Colonic mucosa (tissue), 4 donors: ENCODE results near the gene DPF3. TPM values are rescaled to one million over a fixed set of nuclear protein-coding genes. Genes with fewer than 3 reads are reported as not detected.

Source experiments
- DNase-seq: peaks from one replicate; pipeline ENCODE4 v3.0.0-alpha.2; 2020
- H3K27ac ChIP-seq: fragments of 200-600 bp; one replicate; pipeline ENCODE4 v1.8.0; 2021
- H3K27me3 ChIP-seq: fragments of 200-600 bp; one replicate; pipeline ENCODE4 v1.8.0; 2021
- H3K36me3 ChIP-seq: fragments of 200-600 bp; one replicate; pipeline ENCODE4 v1.8.0; 2021
- H3K4me1 ChIP-seq: fragments of 200-600 bp; one replicate; pipeline ENCODE4 v1.8.0; 2021; ENCODE audit warnings: mild to moderate bottlenecking
- H3K4me3 ChIP-seq: fragments of 200-600 bp; one replicate; pipeline ENCODE4 v1.8.0; 2021
- H3K9ac ChIP-seq, 2 donors: one replicate each; pipeline ENCODE4 v1.7.0; 2013; ENCODE audit warnings: control low read depth in 2 of 2, low read depth in 2 of 2, low read length in 2 of 2
- H3K9me3 ChIP-seq: fragments of 200-600 bp; one replicate; pipeline ENCODE4 v1.8.0; 2021
- intact Hi-C: fragments of 100-400 bp; cut with DNase I; formaldehyde crosslinking; loops from one replicate; pipeline ENCODE4 v1.14.1; 2022
- total RNA-seq, 2 donors: library from RNA; stranded (reverse); fragmentation: NEBNext Ultra II Directional in 1 of 2; extraction: Animal tissue kit (Norgen Biotek cat#: 25700) in 1 of 2; gene quantifications; one replicate each; pipeline ENCODE4 v1.2.1, GENCODE V29; 2021
- TF ChIP-seq, protein P1 (sequence below): fragments of 200-600 bp; IDR thresholded peaks from one replicate; pipeline ENCODE4 v1.8.0; 2022; ENCODE audit warnings: antibody characterized with exemption, mild to moderate bottlenecking
- donor health status: healthy.
- donor health status: DM: no; HTN: no; CAD: no.
- donor health status: DM: no; HTN: no; CAD: no.

Gene DPF3
- total RNA-seq, 2 donors from 2014 or later, result 6.7 to 14.0 TPM

- no peaks in the 10 kb centered on the region for H3K36me3 ChIP-seq
- no peaks in the 10 kb centered on the region for H3K4me1 ChIP-seq
- intact Hi-C loops, result no loop called here
- TF ChIP-seq, protein P1, sequence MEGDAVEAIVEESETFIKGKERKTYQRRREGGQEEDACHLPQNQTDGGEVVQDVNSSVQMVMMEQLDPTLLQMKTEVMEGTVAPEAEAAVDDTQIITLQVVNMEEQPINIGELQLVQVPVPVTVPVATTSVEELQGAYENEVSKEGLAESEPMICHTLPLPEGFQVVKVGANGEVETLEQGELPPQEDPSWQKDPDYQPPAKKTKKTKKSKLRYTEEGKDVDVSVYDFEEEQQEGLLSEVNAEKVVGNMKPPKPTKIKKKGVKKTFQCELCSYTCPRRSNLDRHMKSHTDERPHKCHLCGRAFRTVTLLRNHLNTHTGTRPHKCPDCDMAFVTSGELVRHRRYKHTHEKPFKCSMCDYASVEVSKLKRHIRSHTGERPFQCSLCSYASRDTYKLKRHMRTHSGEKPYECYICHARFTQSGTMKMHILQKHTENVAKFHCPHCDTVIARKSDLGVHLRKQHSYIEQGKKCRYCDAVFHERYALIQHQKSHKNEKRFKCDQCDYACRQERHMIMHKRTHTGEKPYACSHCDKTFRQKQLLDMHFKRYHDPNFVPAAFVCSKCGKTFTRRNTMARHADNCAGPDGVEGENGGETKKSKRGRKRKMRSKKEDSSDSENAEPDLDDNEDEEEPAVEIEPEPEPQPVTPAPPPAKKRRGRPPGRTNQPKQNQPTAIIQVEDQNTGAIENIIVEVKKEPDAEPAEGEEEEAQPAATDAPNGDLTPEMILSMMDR, result no peak
- no peaks in the 10 kb centered on the region for H3K27me3 ChIP-seq
- no peak overlapping the region for H3K27ac ChIP-seq
- no peak overlapping the region for H3K9ac ChIP-seq
- H3K4me3 ChIP-seq, result no peak overlapping the region
- no peak for DNase-seq
- no peaks in the 10 kb centered on the region for H3K9me3 ChIP-seq
These were observed 229.8 kb downstream of the DPF3 start for GRCh38 chr14:72663956-72664650.

DNA sequence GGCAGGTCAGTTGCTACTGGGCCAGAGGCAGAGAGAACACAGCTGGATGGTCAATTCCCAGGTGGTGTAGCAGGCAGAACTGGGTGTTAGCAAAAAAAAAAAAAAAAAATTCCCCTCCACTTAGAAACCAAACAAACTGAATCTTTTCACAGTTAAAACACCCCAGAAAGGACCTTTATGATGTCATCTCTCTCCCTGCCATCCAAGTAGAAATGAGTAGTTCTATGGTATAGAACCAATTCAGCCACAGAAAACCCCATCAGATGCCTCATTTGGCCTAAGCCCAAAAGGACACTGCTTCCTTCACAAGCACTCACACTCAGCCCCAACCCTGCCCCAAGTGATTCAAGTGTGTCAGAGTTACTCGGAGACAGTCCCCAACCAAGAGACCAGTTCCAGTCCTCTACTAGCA lies 230.8 kb downstream of the DPF3 start:
- TF ChIP-seq, protein P1, result no peak
- Histone ChIP-seq H3K27ac (no peak overlapping the region), H3K9me3 (no peaks in the 10 kb centered on the region), H3K4me1 (no peaks in the 10 kb centered on the region), H3K4me3 (no peak overlapping the region), H3K36me3 (no peaks in the 10 kb centered on the region), H3K27me3 (no peaks in the 10 kb centered on the region), H3K9ac (no peak overlapping the region)
- DNase-seq, result no peak
- intact Hi-C loops, result no loop called here

DNA sequence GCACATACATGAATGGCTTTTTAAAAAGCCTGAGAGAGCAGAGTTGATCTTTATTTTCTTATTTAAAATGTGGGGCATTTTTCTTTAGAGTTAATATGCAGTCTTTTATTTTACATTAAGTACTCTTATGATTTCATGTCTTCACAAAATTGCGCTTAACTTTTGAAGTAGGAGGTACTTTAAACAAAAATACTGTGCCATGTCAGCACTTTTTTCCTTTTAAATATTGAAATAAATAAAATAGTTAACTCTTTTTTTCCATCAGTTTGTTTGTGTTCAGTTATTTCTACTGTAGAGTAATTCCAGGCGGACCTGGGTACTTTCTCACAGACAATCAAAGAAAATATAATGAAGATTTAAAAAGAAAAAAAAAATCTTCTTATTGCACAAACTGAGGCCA lies 231.7 kb downstream of the DPF3 start:
- Histone ChIP-seq H3K27me3 (no peaks in the 10 kb centered on the region), H3K4me1 (no peaks in the 10 kb centered on the region), H3K36me3 (no peaks in the 10 kb centered on the region), H3K9me3 (no peaks in the 10 kb centered on the region), H3K9ac (no peak overlapping the region), H3K4me3 (no peak overlapping the region), H3K27ac (no peak overlapping the region)
- intact Hi-C loops, result no loop called here
- no peak for DNase-seq
- TF ChIP-seq, protein P1, result no peak

DNA sequence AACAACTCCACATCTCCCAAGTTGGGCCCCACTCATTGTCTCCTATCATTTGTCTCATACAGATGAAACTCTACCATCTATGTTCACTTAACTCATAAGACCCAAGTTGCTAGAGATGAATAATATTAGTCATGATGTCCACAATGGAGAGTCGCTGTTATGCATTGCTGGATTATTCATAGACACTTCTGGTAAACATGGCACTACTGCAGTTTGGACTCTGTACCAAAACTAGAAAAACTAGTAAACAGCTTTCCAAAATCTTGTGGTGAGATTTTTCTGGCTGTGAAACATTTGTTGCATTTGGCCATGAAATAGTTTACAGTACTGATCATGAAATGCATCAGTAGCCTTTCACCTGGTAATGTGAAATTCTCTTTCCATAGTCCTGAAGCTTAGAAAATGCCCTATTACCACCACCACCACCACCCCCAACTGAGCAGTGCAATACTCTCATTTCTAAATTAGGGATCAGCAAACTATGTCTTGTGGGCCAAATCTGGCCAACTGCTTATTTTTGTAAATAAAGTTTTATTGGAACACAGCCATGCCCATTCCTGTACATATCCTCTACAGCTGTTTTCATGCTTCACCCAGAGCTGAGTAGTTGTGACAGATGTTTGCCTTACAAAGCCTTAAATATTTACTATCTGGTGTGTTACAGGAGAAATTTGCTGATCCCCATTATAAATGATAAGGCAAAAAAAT lies 236.5 kb downstream of the DPF3 start:
- H3K4me3 ChIP-seq, result no peak overlapping the region
- H3K9me3 ChIP-seq, result no peaks in the 10 kb centered on the region
- H3K27me3 ChIP-seq, result no peaks in the 10 kb centered on the region
- intact Hi-C loops, result no loop called here
- no peaks in the 10 kb centered on the region for H3K36me3 ChIP-seq
- H3K4me1 ChIP-seq, result no peaks in the 10 kb centered on the region
- no peak overlapping the region for H3K27ac ChIP-seq
- no peak overlapping the region for H3K9ac ChIP-seq
- TF ChIP-seq, protein P1, result no peak
- no peak for DNase-seq

GRCh38 chr14:72653026-72653425 lies 240.9 kb downstream of the DPF3 start:
- Histone ChIP-seq H3K4me3 (no peak overlapping the region), H3K27me3 (no peaks in the 10 kb centered on the region), H3K36me3 (no peaks in the 10 kb centered on the region), H3K27ac (no peak overlapping the region), H3K4me1 (no peaks in the 10 kb centered on the region), H3K9me3 (no peaks in the 10 kb centered on the region), H3K9ac (no peak overlapping the region)
- no peak for DNase-seq
- intact Hi-C loops, result no loop called here
- TF ChIP-seq, protein P1, result no peak
